OCI-LY7 (cell line): ENCODE measurements around the gene MAP10. TPM values are rescaled to one million over a fixed set of nuclear protein-coding genes. Genes with fewer than 3 reads are reported as not detected.

Source experiments
- BruUV-seq: library from RNA; stranded (reverse); fragments of 400-500 nt; replicated peaks from 2 replicates; lab custom pipeline; 2021; lab: Mats Ljungman, UMichigan
- CTCF ChIA-PET: fragments of 300-600 bp; sonication (Branson Sonifier 250); formaldehyde crosslinking; loops from one replicate; lab custom pipeline; 2022; ENCODE audit warnings: antibody characterized with exemption; ENCODE audit not compliant: unreplicated experiment; lab: Charles Lee
- POLR2A ChIA-PET: fragments of 300-600 bp; sonication (Branson Sonifier 250); formaldehyde crosslinking; loops from one replicate; lab custom pipeline; 2022; ENCODE audit warnings: antibody characterized with exemption; lab: Charles Lee
- DNase-seq: peaks from one replicate; pipeline ENCODE4 v3.0.0-alpha.2; 2015; ENCODE audit warnings: low spot score
- H2AFZ ChIP-seq: fragments of 200-600 bp; sonication (generic), shearing (Covaris generic); 2 replicates; pipeline ENCODE4 v1.6.1; 2014; ENCODE audit warnings: mild to moderate bottlenecking, antibody characterized with exemption, low read length, moderate library complexity
- H3K27ac ChIP-seq: fragments of 200-600 bp; sonication (generic); 2 replicates; pipeline ENCODE4 v1.5.1; 2014; ENCODE audit warnings: mixed run types, low read depth, mild to moderate bottlenecking, moderate library complexity, low read length, inconsistent platforms; ENCODE audit not compliant: poor library complexity, severe bottlenecking
- H3K36me3 ChIP-seq: fragments of 200-600 bp; sonication (generic); 2 replicates; pipeline ENCODE4 v1.6.1; 2014; ENCODE audit warnings: mild to moderate bottlenecking, antibody characterized with exemption, low read length, moderate library complexity, mixed read lengths; ENCODE audit not compliant: insufficient read depth
- H3K4me1 ChIP-seq: fragments of 200-600 bp; sonication (generic); 2 replicates; pipeline ENCODE4 v1.5.1; 2014; ENCODE audit warnings: mild to moderate bottlenecking, low read length; ENCODE audit not compliant: insufficient read depth, poor library complexity, severe bottlenecking
- H3K4me2 ChIP-seq: fragments of 200-600 bp; sonication (generic); 2 replicates; pipeline ENCODE4 v1.6.1; 2014; ENCODE audit warnings: mild to moderate bottlenecking, low read length
- H3K4me3 ChIP-seq: fragments of 200-600 bp; sonication (generic); 2 replicates; pipeline ENCODE4 v1.5.1; 2014; ENCODE audit warnings: mild to moderate bottlenecking, low read depth, low read length; ENCODE audit not compliant: poor library complexity, severe bottlenecking
- H3K79me2 ChIP-seq: fragments of 200-600 bp; sonication (generic); 2 replicates; pipeline ENCODE4 v1.6.1; 2016; ENCODE audit warnings: low read depth, mild to moderate bottlenecking, low read length, moderate library complexity, mixed read lengths; ENCODE audit not compliant: insufficient read depth
- H3K9me2 ChIP-seq: fragments of 200-600 bp; sonication (generic); 2 replicates; pipeline ENCODE4 v1.6.1; 2016; ENCODE audit warnings: mild to moderate bottlenecking, low read length, mixed read lengths; ENCODE audit not compliant: insufficient read depth
- H3K9me3 ChIP-seq: fragments of 200-600 bp; sonication (generic); 2 replicates; pipeline ENCODE4 v1.6.1; 2014; ENCODE audit warnings: mild to moderate bottlenecking, mixed run types, low read length, mixed read lengths
- H4K20me1 ChIP-seq: fragments of 200-600 bp; sonication (generic); 2 replicates; pipeline ENCODE4 v1.6.1; 2014; ENCODE audit warnings: mild to moderate bottlenecking, antibody characterized with exemption, low read length, moderate library complexity, mixed read lengths; ENCODE audit not compliant: insufficient read depth
- CTCF ChIP-seq: fragments of 200-600 bp; sonication (generic); conservative IDR thresholded peaks from 2 replicates; pipeline ENCODE4 v1.5.1; 2014; ENCODE audit warnings: mild to moderate bottlenecking, antibody characterized with exemption, low read length, moderate library complexity, mixed read lengths
- EZH2phosphoT487 ChIP-seq: fragments of 200-600 bp; sonication (generic); IDR thresholded peaks from 2 replicates; pipeline ENCODE4 v1.6.1; 2018; ENCODE audit warnings: low read depth, borderline replicate concordance, mild to moderate bottlenecking, mixed run types, antibody characterized with exemption, low read length, moderate library complexity, mixed read lengths
- intact Hi-C: fragments of 100-400 bp; cut with micrococcal nuclease; formaldehyde crosslinking; loops from one replicate; pipeline ENCODE4 v1.10.0; 2022; ENCODE audit not compliant: unreplicated experiment
- total RNA-seq, 2 experiments: library from RNA; depleted of rRNA in 1 of 2; stranded (reverse); fragments of >200 nt in 1 of 2; shearing (Covaris generic) in 1 of 2; gene quantifications; 2 replicates each; pipeline ENCODE4 v1.2.3, GENCODE V29; 2014 to 2022

The MAP10 gene
- total RNA-seq, 2 experiments from 2014 or later = 1.6 to 4.9 TPM

GRCh38 chr1:232793944-232794343 lies 11.3 kb upstream of the MAP10 start:
- no peak overlapping the region for H2AFZ ChIP-seq
- BruUV-seq = no TSS peak
- CTCF ChIA-PET = no interaction called here
- no peaks in the 10 kb centered on the region for H3K4me1 ChIP-seq
- H3K9me3 ChIP-seq = no peaks in the 10 kb centered on the region
- H3K79me2 ChIP-seq = no peaks in the 10 kb centered on the region
- DNase-seq = no peak
- H4K20me1 ChIP-seq = no peaks in the 10 kb centered on the region
- no peak overlapping the region for H3K4me2 ChIP-seq
- no peak for TF ChIP-seq EZH2phosphoT487
- no peak for TF ChIP-seq CTCF
- no peaks in the 10 kb centered on the region for H3K9me2 ChIP-seq
- POLR2A ChIA-PET = interaction anchor here (0.7 to 1.1 kb wide), 4 partner anchors 9 to 386 kb away, joined by 3 to 6 read pairs (median 3); no protein-coding TSS in a partner anchor
- no peaks in the 10 kb centered on the region for H3K36me3 ChIP-seq
- intact Hi-C loops = no loop called here
- no peak overlapping the region for H3K4me3 ChIP-seq
- no peak overlapping the region for H3K27ac ChIP-seq

- Histone ChIP-seq H2AFZ (no peak overlapping the region), H3K4me2 (no peak overlapping the region), H3K27ac (no peak overlapping the region), H3K9me3 (no peaks in the 10 kb centered on the region), H4K20me1 (no peaks in the 10 kb centered on the region), H3K36me3 (no peaks in the 10 kb centered on the region), H3K79me2 (no peaks in the 10 kb centered on the region), H3K4me3 (no peak overlapping the region), H3K9me2 (no peaks in the 10 kb centered on the region), H3K4me1 (no peaks in the 10 kb centered on the region)
- no peak for TF ChIP-seq EZH2phosphoT487
- TF ChIP-seq CTCF = no peak
- POLR2A ChIA-PET = interaction anchor here (0.7 to 0.9 kb wide), 3 partner anchors 9 to 244 kb away, joined by 3 to 5 read pairs (median 4); no protein-coding TSS in a partner anchor
- no peak for DNase-seq
- no TSS peak for BruUV-seq
- intact Hi-C loops = no loop called here
- CTCF ChIA-PET = no interaction called here
Observed at GRCh38 chr1:232795497-232796053, 9.6 kb upstream of the MAP10 start.

GRCh38 chr1:232797856-232798510 lies 7.2 kb upstream of the MAP10 start:
- POLR2A ChIA-PET = interaction anchor here (1.0 kb wide), 1 partner anchor 17 kb away, joined by 3 read pairs; no protein-coding TSS in a partner anchor
- no peaks in the 10 kb centered on the region for H4K20me1 ChIP-seq
- no TSS peak for BruUV-seq

More at GRCh38 chr1:232797856-232798510, 7.2 kb upstream of the MAP10 start:
- no peak for DNase-seq
- Histone ChIP-seq H3K4me3 (no peak overlapping the region), H3K4me1 (no peaks in the 10 kb centered on the region), H3K4me2 (no peak overlapping the region), H3K9me2 (no peaks in the 10 kb centered on the region), H3K27ac (no peak overlapping the region), H3K9me3 (no peaks in the 10 kb centered on the region), H2AFZ (no peak overlapping the region), H3K36me3 (no peaks in the 10 kb centered on the region), H3K79me2 (no peaks in the 10 kb centered on the region)
- TF ChIP-seq CTCF = no peak
- no peak for TF ChIP-seq EZH2phosphoT487
- intact Hi-C loops = no loop called here
- CTCF ChIA-PET = no interaction called here
